ENCODE data around the gene ZMYM2.

ZMYM2 gene

DNA sequence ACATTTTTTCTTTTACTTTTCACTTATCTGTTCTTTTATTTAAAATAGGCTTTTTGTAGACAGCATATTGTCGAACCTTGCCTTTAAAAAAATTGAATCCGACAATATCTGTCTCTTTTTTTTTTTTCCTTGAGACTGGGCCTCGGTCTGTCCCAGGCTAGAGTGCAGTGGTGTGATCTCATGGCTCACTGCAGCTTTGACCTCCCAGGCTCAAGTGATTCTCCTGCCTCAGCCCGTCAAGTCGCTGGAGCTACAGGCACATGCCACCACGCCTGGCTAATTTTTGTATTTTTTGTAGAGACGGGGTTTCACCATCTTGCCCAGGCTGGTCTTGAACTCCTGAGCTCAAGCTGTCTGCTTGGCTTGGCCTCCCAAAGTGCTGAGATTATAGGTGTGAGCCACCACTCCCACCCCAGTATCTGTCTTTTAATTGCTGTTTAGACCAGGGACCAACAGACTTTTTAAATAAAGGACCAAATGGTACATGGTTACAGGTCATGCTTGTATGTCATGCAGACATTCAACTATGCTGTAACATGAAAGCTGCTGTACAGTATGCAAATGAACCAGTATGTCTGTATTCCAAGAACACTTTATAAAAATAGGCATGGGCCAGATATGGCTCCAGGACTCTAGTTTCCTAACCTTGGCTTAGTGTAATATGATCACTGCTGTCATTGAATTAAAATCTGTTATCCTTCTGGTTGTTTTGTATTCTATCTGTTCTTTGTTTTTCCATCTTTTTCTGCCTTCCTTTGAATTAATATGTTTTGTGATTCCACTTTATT is 122.0 kb downstream of the ZMYM2 start:
- H3K36me3 ChIP-seq, result peaks cover 69% of the 10 kb centered on the region
- no peak overlapping the region for H3K27ac ChIP-seq
- TF ChIP-seq, protein P1, sequence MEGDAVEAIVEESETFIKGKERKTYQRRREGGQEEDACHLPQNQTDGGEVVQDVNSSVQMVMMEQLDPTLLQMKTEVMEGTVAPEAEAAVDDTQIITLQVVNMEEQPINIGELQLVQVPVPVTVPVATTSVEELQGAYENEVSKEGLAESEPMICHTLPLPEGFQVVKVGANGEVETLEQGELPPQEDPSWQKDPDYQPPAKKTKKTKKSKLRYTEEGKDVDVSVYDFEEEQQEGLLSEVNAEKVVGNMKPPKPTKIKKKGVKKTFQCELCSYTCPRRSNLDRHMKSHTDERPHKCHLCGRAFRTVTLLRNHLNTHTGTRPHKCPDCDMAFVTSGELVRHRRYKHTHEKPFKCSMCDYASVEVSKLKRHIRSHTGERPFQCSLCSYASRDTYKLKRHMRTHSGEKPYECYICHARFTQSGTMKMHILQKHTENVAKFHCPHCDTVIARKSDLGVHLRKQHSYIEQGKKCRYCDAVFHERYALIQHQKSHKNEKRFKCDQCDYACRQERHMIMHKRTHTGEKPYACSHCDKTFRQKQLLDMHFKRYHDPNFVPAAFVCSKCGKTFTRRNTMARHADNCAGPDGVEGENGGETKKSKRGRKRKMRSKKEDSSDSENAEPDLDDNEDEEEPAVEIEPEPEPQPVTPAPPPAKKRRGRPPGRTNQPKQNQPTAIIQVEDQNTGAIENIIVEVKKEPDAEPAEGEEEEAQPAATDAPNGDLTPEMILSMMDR (IDR thresholded peaks at IDR 0.05; ENCODE audit: low read depth, low read length), result no peak
- H3K27me3 ChIP-seq (ENCODE audit: insufficient read depth, low read depth, severe bottlenecking), result no peaks in the 10 kb centered on the region
- DNase-seq, result no peak
- no peaks in the 10 kb centered on the region for H3K9me3 ChIP-seq (ENCODE audit: severe bottlenecking)
- H3K4me3 ChIP-seq (ENCODE audit: low read depth, low read length), result no peak overlapping the region

DNA sequence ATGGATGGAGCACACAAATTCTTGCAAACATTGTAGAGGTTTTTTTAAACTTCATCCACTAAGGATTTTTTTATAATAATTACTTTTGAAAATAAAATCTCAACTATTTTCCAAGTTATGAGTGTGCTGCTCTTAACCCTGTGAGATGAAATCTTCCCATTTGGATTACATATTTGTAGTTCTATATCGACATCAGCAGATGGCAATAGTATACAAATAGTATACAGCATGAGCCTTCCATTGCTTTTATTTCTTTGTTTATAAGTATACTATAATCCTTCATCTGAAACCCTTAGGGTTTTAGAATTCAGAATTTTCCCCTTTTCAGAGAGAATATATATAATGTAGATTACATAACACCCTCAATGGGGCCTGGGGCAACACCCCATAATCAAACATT is 131.8 kb downstream of the ZMYM2 start:
- no peak for DNase-seq
- no peak overlapping the region for H3K4me3 ChIP-seq (ENCODE audit: low read depth, low read length)
- H3K36me3 ChIP-seq, result peaks cover 14% of the 10 kb centered on the region
- no peaks in the 10 kb centered on the region for H3K27me3 ChIP-seq (ENCODE audit: insufficient read depth, low read depth, severe bottlenecking)
- H3K9me3 ChIP-seq (ENCODE audit: severe bottlenecking), result no peaks in the 10 kb centered on the region
- no peak overlapping the region for H3K27ac ChIP-seq
- TF ChIP-seq, protein P1 (IDR thresholded peaks at IDR 0.05; ENCODE audit: low read depth, low read length), result no peak

DNA sequence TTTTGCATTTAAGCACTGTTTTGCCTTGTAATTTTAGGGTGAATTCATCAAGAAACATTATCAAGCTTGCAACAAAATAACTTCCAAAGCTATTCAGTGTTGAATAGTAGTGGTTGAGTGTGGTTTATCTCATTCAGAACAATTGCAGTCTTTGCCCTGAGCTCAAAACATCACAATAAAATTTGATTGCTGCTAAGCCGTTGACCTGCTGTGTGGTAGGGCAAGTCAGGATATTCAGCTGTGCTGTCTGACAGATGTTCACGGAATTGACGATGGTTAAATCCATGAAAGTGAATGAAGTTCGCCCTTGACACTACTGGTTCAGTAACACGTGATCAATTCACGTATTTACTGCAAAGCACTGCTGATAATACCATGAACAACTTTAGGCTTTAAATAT is 135.4 kb downstream of the ZMYM2 start:
- no peak for DNase-seq
- Histone ChIP-seq H3K27me3 (ENCODE audit: insufficient read depth, low read depth, severe bottlenecking) (no peaks in the 10 kb centered on the region), H3K9me3 (ENCODE audit: severe bottlenecking) (no peaks in the 10 kb centered on the region), H3K27ac (no peak overlapping the region), H3K4me3 (ENCODE audit: low read depth, low read length) (no peak overlapping the region), H3K36me3 (no peaks in the 10 kb centered on the region)
- TF ChIP-seq, protein P1 (IDR thresholded peaks at IDR 0.05; ENCODE audit: low read depth, low read length), result no peak

DNA sequence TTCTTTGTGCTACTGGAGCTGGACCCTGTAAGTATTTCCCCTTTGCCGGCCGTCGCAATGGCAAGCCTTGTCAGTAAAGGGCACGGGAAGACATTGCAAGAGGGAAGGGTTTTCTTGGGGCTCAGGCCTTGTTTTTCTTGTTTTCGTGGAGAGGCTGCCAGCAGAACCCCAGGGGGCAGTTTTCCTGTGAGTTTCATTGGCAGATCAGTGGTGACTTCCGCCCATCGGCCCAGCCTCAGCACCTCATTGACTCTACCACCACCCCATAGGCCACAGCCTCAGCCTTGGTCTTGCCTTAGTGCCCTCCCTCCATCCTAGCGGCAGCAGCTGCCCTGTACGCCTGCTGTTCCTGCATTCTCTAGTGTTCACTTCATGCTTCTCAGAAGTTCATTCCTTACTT is 140.8 kb downstream of the ZMYM2 start:
- Histone ChIP-seq H3K36me3 (no peaks in the 10 kb centered on the region), H3K27me3 (ENCODE audit: insufficient read depth, low read depth, severe bottlenecking) (no peaks in the 10 kb centered on the region), H3K27ac (no peak overlapping the region), H3K4me3 (ENCODE audit: low read depth, low read length) (no peak overlapping the region), H3K9me3 (ENCODE audit: severe bottlenecking) (no peaks in the 10 kb centered on the region)
- TF ChIP-seq, protein P1 (IDR thresholded peaks at IDR 0.05; ENCODE audit: low read depth, low read length), result no peak
- no peak for DNase-seq

DNA sequence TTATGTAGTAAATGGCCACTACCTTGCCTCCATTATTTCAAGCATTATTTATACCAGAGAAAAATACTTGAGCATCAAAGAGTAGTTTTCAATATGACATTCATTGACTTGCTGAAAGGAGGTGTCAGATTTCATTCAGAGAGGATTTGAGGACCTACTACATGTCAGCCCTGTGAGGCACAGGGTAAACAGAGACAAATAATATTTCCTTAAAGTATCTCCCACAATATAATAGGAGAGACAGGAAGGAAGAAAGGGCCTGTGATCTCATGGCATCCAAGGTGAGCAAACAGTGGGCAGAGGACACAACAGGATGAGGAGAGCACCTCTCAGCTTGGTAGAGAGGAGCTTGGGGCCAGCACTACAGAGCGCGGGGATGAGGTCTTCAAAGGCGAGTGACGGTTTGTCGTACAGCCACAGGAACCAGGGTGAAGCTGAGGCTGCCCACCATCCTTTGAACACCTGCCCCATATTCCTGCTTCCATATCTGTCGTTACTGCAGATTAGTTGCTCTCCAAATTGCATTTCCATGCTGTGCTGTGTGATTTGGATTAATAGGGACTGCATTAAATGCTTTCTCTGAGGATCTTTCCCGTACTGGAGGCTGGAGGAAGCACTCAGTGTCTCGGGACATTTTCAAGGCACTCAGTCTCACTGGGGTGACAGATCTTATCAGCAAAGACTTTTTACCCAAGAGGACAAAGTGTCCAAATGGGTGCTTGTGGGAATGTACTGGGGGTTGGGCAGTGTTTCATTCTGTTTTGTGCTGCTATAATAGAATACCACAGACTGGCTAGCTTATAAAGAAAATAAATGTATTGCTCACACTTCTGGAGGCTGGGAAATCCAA is 143.2 kb downstream of the ZMYM2 start:
- Histone ChIP-seq H3K9me3 (ENCODE audit: severe bottlenecking) (no peaks in the 10 kb centered on the region), H3K27me3 (ENCODE audit: insufficient read depth, low read depth, severe bottlenecking) (no peaks in the 10 kb centered on the region), H3K4me3 (ENCODE audit: low read depth, low read length) (no peak overlapping the region), H3K27ac (no peak overlapping the region), H3K36me3 (no peaks in the 10 kb centered on the region)
- TF ChIP-seq, protein P1 (IDR thresholded peaks at IDR 0.05; ENCODE audit: low read depth, low read length), result no peak
- no peak for DNase-seq
